Activated naive CD8-positive, alpha-beta T cell treated with anti-CD3 and anti-CD28 coated beads, Interleukin-2, amount 10 ng/mL, durations not matched to agents 7 days and 5 days (primary cell): ENCODE data around the gene PARD3B. TPM values are rescaled to one million over a fixed set of nuclear protein-coding genes. Genes with fewer than 3 reads are reported as not detected.
A peak's percentile ranks its signal among the peaks of the same experiment; 100 is the strongest.

Source experiments
- ATAC-seq: fragments of 150-1000 bp; cut with Tn5 transposase; one replicate; pipeline ENCODE4 v1.10.0; 2021; ENCODE audit warnings: low read depth, moderate library complexity
- POLR2A ChIA-PET: fragments of 350-600 bp; sonication (Branson Sonifier 250); formaldehyde crosslinking; loops from one replicate; lab custom pipeline; 2021; ENCODE audit warnings: antibody characterized with exemption; lab: Charles Lee
- DNase-seq: peaks from one replicate; pipeline ENCODE4 v3.0.0; 2021
- H3K27ac Mint-ChIP-seq: one replicate; pipeline ENCODE4 v1.8.0; 2022; ENCODE audit warnings: mild to moderate bottlenecking, mixed read lengths
- H3K27me3 Mint-ChIP-seq: one replicate; pipeline ENCODE4 v1.8.0; 2022; ENCODE audit warnings: mild to moderate bottlenecking, moderate library complexity, mixed read lengths
- H3K36me3 Mint-ChIP-seq: one replicate; pipeline ENCODE4 v1.8.0; 2021; ENCODE audit warnings: mild to moderate bottlenecking, mixed read lengths
- H3K4me1 Mint-ChIP-seq: one replicate; pipeline ENCODE4 v1.8.0; 2021; ENCODE audit warnings: mixed read lengths
- H3K4me3 Mint-ChIP-seq: one replicate; pipeline ENCODE4 v1.8.0; 2022; ENCODE audit warnings: mild to moderate bottlenecking, moderate library complexity, mixed read lengths
- H3K9me3 Mint-ChIP-seq: one replicate; pipeline ENCODE4 v1.8.0; 2021; ENCODE audit warnings: mixed read lengths
- total RNA-seq, 2 experiments: library from RNA; stranded (reverse); gene quantifications; one replicate each; pipeline ENCODE4 v1.2.3, GENCODE V29; 2021

The PARD3B gene
- total RNA-seq, 2 experiments from 2014 or later, result 0.55 to 1.0 TPM

- H3K4me3 Mint-ChIP-seq, result no peak overlapping the region
- no peak overlapping the region for H3K27ac Mint-ChIP-seq
- H3K36me3 Mint-ChIP-seq, result peaks cover 27% of the 10 kb centered on the region
- H3K4me1 Mint-ChIP-seq, result peaks cover 23% of the 10 kb centered on the region
- POLR2A ChIA-PET, result no interaction called here
- peaks cover 10% of the 10 kb centered on the region for H3K9me3 Mint-ChIP-seq
- ATAC-seq (no peak), DNase-seq (no peak)
- H3K27me3 Mint-ChIP-seq, result no peaks in the 10 kb centered on the region
Measured at GRCh38 chr2:204886713-204887112, 341.4 kb downstream of the PARD3B start.

GRCh38 chr2:204888222-204888621 lies 342.9 kb downstream of the PARD3B start:
- ATAC-seq (no peak), DNase-seq (no peak)
- Mint-ChIP-seq H3K27me3 (no peaks in the 10 kb centered on the region), H3K27ac (no peak overlapping the region), H3K4me3 (no peak overlapping the region), H3K4me1 (peaks cover 15% of the 10 kb centered on the region), H3K9me3 (peaks cover 10% of the 10 kb centered on the region), H3K36me3 (peaks cover 27% of the 10 kb centered on the region)
- POLR2A ChIA-PET, result no interaction called here

- DNase-seq (no peak), ATAC-seq (no peak)
- H3K36me3 Mint-ChIP-seq, result peaks cover 23% of the 10 kb centered on the region
- H3K27me3 Mint-ChIP-seq, result no peaks in the 10 kb centered on the region
- H3K9me3 Mint-ChIP-seq, result peaks cover 7% of the 10 kb centered on the region
- H3K27ac Mint-ChIP-seq, result no peak overlapping the region
- H3K4me1 Mint-ChIP-seq, result peaks cover 11% of the 10 kb centered on the region
- POLR2A ChIA-PET, result interaction anchor here (0.8 kb wide), 1 partner anchor 76 kb away, joined by 3 read pairs; no protein-coding TSS in a partner anchor
- H3K4me3 Mint-ChIP-seq, result no peak overlapping the region
Measured at GRCh38 chr2:204890680-204891079, 345.4 kb downstream of the PARD3B start.

GRCh38 chr2:204891739-204892138 lies 346.5 kb downstream of the PARD3B start:
- H3K36me3 Mint-ChIP-seq, result peaks cover 33% of the 10 kb centered on the region
- no peak overlapping the region for H3K4me3 Mint-ChIP-seq
- peaks cover 16% of the 10 kb centered on the region for H3K4me1 Mint-ChIP-seq
- DNase-seq (no peak), ATAC-seq (no peak)
- H3K27me3 Mint-ChIP-seq, result no peaks in the 10 kb centered on the region
- POLR2A ChIA-PET, result interaction anchor here (1.6 kb wide), 1 partner anchor 10 kb away, joined by 5 read pairs; no protein-coding TSS in a partner anchor
- peaks cover 8% of the 10 kb centered on the region for H3K9me3 Mint-ChIP-seq
- H3K27ac Mint-ChIP-seq, result no peak overlapping the region

- DNase-seq, result no peak
- Mint-ChIP-seq H3K27me3 (no peaks in the 10 kb centered on the region), H3K4me1 (peaks cover 16% of the 10 kb centered on the region), H3K27ac (no peak overlapping the region), H3K36me3 (peaks cover 39% of the 10 kb centered on the region), H3K9me3 (peaks cover 8% of the 10 kb centered on the region), H3K4me3 (no peak overlapping the region)
- ATAC-seq, result peak; percentile 77
- POLR2A ChIA-PET, result interaction anchor here (1.5 to 1.6 kb wide), 2 partner anchors 11 kb away, joined by 3 to 5 read pairs; no protein-coding TSS in a partner anchor
Measured at GRCh38 chr2:204892506-204893255, 347.4 kb downstream of the PARD3B start.

GRCh38 chr2:204896146-204896545 lies 350.9 kb downstream of the PARD3B start:
- peak overlapping the region; percentile 43 for H3K27ac Mint-ChIP-seq

GRCh38 chr2:204897561-204897960 lies 352.3 kb downstream of the PARD3B start:
- DNase-seq, result no peak
- Mint-ChIP-seq H3K4me3 (no peak overlapping the region), H3K27ac (no peak overlapping the region), H3K9me3 (peaks cover 7% of the 10 kb centered on the region), H3K4me1 (peaks cover 24% of the 10 kb centered on the region), H3K36me3 (peaks cover 53% of the 10 kb centered on the region), H3K27me3 (no peaks in the 10 kb centered on the region)
- POLR2A ChIA-PET, result no interaction called here
- no peak for ATAC-seq

More at GRCh38 chr2:204896146-204896545, 350.9 kb downstream of the PARD3B start:
- Mint-ChIP-seq H3K36me3 (peaks cover 45% of the 10 kb centered on the region), H3K4me1 (peaks cover 23% of the 10 kb centered on the region), H3K27me3 (no peaks in the 10 kb centered on the region), H3K4me3 (peak overlapping the region; percentile 13), H3K9me3 (peaks cover 7% of the 10 kb centered on the region)
- no peak for DNase-seq
- ATAC-seq, result no peak
- POLR2A ChIA-PET, result interaction anchor here (1.6 kb wide), 1 partner anchor 15 kb away, joined by 7 read pairs; no protein-coding TSS in a partner anchor

- POLR2A ChIA-PET, result no interaction called here
- ATAC-seq, result no peak
Measured at GRCh38 chr2:204898928-204899640, 353.8 kb downstream of the PARD3B start.

GRCh38 chr2:204899983-204900382 lies 354.7 kb downstream of the PARD3B start:
- H3K4me3 Mint-ChIP-seq, result peak overlapping the region; percentile 23
- no peak for ATAC-seq

More at GRCh38 chr2:204898928-204899640, 353.8 kb downstream of the PARD3B start:
- no peaks in the 10 kb centered on the region for H3K27me3 Mint-ChIP-seq
- DNase-seq, result no peak
- no peak overlapping the region for H3K27ac Mint-ChIP-seq
- H3K4me3 Mint-ChIP-seq, result no peak overlapping the region
- H3K9me3 Mint-ChIP-seq, result peaks cover 13% of the 10 kb centered on the region
- peaks cover 68% of the 10 kb centered on the region for H3K36me3 Mint-ChIP-seq
- peaks cover 29% of the 10 kb centered on the region for H3K4me1 Mint-ChIP-seq

GRCh38 chr2:204900487-204900886 lies 355.2 kb downstream of the PARD3B start:
- POLR2A ChIA-PET, result no interaction called here
- Mint-ChIP-seq H3K36me3 (peaks cover 69% of the 10 kb centered on the region), H3K27ac (peak overlapping the region; percentile 60), H3K4me3 (no peak overlapping the region), H3K4me1 (peaks cover 36% of the 10 kb centered on the region), H3K9me3 (peaks cover 13% of the 10 kb centered on the region), H3K27me3 (no peaks in the 10 kb centered on the region)
- DNase-seq (no peak), ATAC-seq (no peak)

More at GRCh38 chr2:204899983-204900382, 354.7 kb downstream of the PARD3B start:
- POLR2A ChIA-PET, result no interaction called here
- H3K36me3 Mint-ChIP-seq, result peaks cover 70% of the 10 kb centered on the region
- peak overlapping the region; percentile 60 for H3K27ac Mint-ChIP-seq
- peaks cover 13% of the 10 kb centered on the region for H3K9me3 Mint-ChIP-seq
- H3K4me1 Mint-ChIP-seq, result peaks cover 31% of the 10 kb centered on the region
- DNase-seq, result no peak
- no peaks in the 10 kb centered on the region for H3K27me3 Mint-ChIP-seq

GRCh38 chr2:204900910-204901309 lies 355.6 kb downstream of the PARD3B start:
- Mint-ChIP-seq H3K27me3 (no peaks in the 10 kb centered on the region), H3K27ac (peak overlapping the region; percentile 60), H3K36me3 (peaks cover 70% of the 10 kb centered on the region), H3K4me3 (no peak overlapping the region), H3K9me3 (peaks cover 13% of the 10 kb centered on the region), H3K4me1 (peaks cover 39% of the 10 kb centered on the region)
- POLR2A ChIA-PET, result no interaction called here
- DNase-seq (no peak), ATAC-seq (no peak)

GRCh38 chr2:204901591-204901990 lies 356.3 kb downstream of the PARD3B start:
- H3K27ac Mint-ChIP-seq, result peak overlapping the region; percentile 59

GRCh38 chr2:204909791-204910190 lies 364.5 kb downstream of the PARD3B start:
- POLR2A ChIA-PET, result no interaction called here
- Mint-ChIP-seq H3K4me3 (no peak overlapping the region), H3K27me3 (no peaks in the 10 kb centered on the region), H3K36me3 (peaks cover 31% of the 10 kb centered on the region), H3K27ac (no peak overlapping the region), H3K4me1 (peaks cover 21% of the 10 kb centered on the region), H3K9me3 (peaks cover 12% of the 10 kb centered on the region)
- ATAC-seq (no peak), DNase-seq (no peak)

More at GRCh38 chr2:204901591-204901990, 356.3 kb downstream of the PARD3B start:
- POLR2A ChIA-PET, result interaction anchor here (0.9 kb wide), 1 partner anchor 9 kb away, joined by 3 read pairs; no protein-coding TSS in a partner anchor
- no peak for DNase-seq
- H3K4me1 Mint-ChIP-seq, result peaks cover 39% of the 10 kb centered on the region
- H3K9me3 Mint-ChIP-seq, result peaks cover 12% of the 10 kb centered on the region
- peaks cover 64% of the 10 kb centered on the region for H3K36me3 Mint-ChIP-seq
- ATAC-seq, result no peak
- H3K27me3 Mint-ChIP-seq, result no peaks in the 10 kb centered on the region
- no peak overlapping the region for H3K4me3 Mint-ChIP-seq
